Measurements from ENCODE around the gene OAS2.

DNA sequence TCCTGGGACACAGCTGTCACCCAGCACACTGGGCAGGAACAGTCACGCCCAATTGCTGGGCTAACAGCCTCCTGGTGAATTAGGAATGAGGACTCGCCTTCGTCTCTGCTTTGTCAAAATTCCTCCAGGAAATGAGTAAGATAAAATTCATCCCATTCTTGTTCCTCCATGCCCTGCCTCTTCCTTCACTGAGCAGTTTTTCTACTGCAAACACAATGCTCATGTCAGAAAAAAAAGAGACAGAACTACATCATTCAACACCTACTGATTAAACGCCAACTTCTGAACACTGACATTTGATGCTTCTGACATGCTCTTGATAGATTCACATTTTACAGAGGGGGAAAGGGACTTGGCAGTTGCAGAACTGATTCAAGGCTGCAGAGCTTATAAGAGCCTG lies 40.7 kb downstream of the OAS2 start:
- TF ChIP-seq CTCF (optimal IDR thresholded peaks at IDR 0.05 in 1 of 3, IDR thresholded peaks at IDR 0.05 in 1 of 3, conservative IDR thresholded peaks at IDR 0.05 in 1 of 3; ENCODE audit: extremely low read depth in 1 of 3, insufficient read depth in 2 of 3, low read length in 3 of 3), result no peak
- no peak for TF ChIP-seq EZH2 (IDR thresholded peaks at IDR 0.05; ENCODE audit: low read length)

Data from keratinocyte (primary cell).